Measurements from ENCODE around the gene FBN3.

Gene FBN3

DNA sequence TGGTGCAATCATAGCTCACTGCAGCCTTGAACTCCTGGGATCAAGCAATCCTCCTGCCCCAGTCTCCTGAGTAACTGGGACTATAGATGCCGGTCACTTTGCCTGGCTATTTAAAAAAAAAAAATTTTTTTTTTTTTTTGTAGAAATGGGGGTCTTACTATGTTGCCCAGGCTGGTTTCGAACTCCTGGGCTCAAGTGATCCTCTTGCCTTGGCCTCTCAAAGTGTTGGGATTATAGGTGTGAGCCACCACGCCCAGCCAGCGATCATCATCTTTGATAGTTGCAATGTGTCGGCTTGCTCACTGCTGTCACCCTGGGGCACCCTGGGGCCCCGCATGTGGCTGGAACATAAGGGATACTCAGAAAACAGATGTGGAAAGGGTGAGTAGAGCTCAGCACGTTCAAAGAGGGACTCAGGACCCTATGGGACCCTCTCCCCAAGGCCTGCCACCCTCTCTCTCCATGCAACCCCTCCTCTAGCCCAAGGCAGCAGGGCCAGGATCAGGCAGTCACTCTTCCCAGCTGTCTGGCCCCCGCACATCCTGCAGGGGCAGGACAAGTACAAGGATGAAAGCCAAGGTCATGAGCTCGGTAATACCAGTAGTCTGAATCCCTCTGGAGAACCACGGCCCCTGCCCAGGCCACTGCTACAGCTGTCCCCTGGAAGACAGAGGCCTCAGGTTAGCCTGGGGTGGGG is 103.4 kb downstream of the FBN3 start:
- DNase-seq (ENCODE audit: low spot score): no peak
- TF ChIP-seq, protein P1, sequence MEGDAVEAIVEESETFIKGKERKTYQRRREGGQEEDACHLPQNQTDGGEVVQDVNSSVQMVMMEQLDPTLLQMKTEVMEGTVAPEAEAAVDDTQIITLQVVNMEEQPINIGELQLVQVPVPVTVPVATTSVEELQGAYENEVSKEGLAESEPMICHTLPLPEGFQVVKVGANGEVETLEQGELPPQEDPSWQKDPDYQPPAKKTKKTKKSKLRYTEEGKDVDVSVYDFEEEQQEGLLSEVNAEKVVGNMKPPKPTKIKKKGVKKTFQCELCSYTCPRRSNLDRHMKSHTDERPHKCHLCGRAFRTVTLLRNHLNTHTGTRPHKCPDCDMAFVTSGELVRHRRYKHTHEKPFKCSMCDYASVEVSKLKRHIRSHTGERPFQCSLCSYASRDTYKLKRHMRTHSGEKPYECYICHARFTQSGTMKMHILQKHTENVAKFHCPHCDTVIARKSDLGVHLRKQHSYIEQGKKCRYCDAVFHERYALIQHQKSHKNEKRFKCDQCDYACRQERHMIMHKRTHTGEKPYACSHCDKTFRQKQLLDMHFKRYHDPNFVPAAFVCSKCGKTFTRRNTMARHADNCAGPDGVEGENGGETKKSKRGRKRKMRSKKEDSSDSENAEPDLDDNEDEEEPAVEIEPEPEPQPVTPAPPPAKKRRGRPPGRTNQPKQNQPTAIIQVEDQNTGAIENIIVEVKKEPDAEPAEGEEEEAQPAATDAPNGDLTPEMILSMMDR (IDR thresholded peaks at IDR 0.05; ENCODE audit: extremely low read depth, insufficient read depth, missing control alignments): no peak
- in situ Hi-C loops (cut with MboI; ENCODE audit: low pct_unique_long_range_greater_than_20kb, low sequenced_read_pairs, unreplicated experiment): no loop called here

DNA sequence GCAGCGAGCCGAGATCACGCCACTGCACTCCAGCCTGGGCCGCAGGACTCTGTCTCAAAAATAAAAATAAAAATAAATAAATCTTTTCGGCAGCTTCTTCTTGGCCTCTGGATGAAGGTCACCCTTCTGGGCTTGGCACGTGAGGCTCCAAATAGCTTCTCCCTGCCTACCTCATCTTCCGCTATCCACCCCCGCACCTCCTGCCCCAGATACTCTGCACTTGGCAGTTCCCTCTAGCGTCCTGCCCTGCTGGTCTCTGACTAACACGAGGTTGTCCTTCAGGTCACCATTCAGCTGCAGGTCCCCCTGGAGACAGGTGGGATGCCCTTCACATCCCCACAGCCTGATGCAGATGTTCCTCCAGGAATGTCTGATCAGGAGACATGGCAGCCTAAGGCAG is 105.4 kb downstream of the FBN3 start:
- TF ChIP-seq, protein P1 (IDR thresholded peaks at IDR 0.05; ENCODE audit: extremely low read depth, insufficient read depth, missing control alignments): no peak
- DNase-seq (ENCODE audit: low spot score): no peak
- in situ Hi-C loops (cut with MboI; ENCODE audit: low pct_unique_long_range_greater_than_20kb, low sequenced_read_pairs, unreplicated experiment): no loop called here

DNA sequence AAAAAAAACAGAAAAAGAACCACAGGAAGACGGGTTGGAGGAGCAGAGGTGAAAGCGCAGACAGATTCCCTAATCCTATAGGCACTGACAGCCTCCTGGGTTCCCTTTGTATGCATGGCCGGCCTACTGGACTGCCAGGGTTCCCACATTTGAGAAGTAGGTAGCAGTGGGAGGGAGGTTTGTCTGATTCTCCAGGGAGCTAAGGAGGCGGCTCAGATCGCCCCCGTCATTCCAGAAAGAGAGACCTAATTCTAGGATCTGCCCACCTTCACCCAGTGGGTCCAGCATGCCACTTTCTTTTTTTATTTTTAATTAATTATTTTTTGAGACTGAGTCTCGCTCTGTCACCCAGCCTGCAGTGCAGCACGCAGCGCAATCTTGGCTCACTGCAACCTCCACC is 106.5 kb downstream of the FBN3 start:
- in situ Hi-C loops (cut with MboI; ENCODE audit: low pct_unique_long_range_greater_than_20kb, low sequenced_read_pairs, unreplicated experiment): no loop called here
- TF ChIP-seq, protein P1 (IDR thresholded peaks at IDR 0.05; ENCODE audit: extremely low read depth, insufficient read depth, missing control alignments): no peak
- DNase-seq (ENCODE audit: low spot score): no peak

DNA sequence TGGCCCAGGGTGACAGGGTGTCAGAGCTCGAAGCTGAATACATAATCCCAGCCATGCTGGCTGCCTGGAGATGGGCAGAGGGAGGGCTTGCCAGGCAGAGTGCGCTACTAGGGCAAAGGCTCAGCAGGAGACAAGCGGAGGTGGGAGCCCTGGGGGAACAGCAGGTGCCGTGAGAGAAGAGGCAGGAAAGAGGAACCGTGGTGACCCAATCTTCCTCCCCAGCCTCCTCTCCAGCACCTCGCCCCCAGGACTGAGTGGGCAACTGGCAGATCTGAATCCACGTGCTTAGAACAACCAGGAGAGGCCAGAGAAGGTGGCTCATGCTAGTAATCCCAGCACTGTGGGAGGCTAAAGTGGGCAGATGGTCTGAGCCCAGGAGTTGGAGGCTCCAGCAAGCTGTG is 107.9 kb downstream of the FBN3 start:
- no peak for DNase-seq (ENCODE audit: low spot score)
- TF ChIP-seq, protein P1 (IDR thresholded peaks at IDR 0.05; ENCODE audit: extremely low read depth, insufficient read depth, missing control alignments): no peak
- in situ Hi-C loops (cut with MboI; ENCODE audit: low pct_unique_long_range_greater_than_20kb, low sequenced_read_pairs, unreplicated experiment): no loop called here

DNA sequence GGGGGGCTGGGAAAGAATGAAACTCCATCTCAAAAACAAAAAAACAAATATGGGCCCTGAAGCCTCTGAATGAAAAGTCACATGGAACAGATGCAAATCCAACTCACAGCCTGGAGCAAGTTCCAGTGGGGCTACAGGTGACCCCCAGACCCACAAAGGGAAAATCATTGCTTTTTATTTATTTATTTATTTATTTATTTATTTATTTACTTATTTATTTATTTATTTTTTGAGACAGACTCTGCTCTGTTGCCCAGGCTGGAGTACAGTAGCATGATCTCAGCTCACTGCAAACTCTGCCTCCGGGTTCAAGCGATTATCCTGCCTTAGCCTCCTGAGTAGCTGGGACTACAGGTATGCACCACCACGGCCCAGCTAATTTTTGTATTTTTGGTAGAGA is 110.2 kb downstream of the FBN3 start:
- TF ChIP-seq, protein P1 (IDR thresholded peaks at IDR 0.05; ENCODE audit: extremely low read depth, insufficient read depth, missing control alignments): no peak
- DNase-seq (ENCODE audit: low spot score): no peak
- in situ Hi-C loops (cut with MboI; ENCODE audit: low pct_unique_long_range_greater_than_20kb, low sequenced_read_pairs, unreplicated experiment): no loop called here

DNA sequence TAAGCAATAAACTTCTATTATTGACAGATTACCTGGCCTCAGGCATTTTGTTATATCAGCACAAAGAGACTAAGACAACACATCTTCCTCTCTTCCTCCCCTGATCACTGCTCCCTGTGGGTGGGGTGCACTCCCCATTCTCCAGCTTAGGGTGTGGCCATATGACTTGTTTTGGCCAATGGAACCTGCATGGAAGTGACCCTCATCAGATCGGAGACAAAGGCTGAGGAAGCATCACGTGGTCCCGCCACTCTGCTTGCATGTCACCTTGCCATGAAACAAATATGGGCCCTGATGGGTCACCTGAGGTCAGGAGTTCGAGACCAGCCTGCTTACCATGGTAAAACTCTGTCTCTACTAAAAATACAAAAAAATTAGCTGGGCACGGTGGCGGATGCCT is 110.6 kb downstream of the FBN3 start:
- in situ Hi-C loops (cut with MboI; ENCODE audit: low pct_unique_long_range_greater_than_20kb, low sequenced_read_pairs, unreplicated experiment): no loop called here

More for the DNA sequence above, 110.6 kb downstream of the FBN3 start:
- no peak for DNase-seq (ENCODE audit: low spot score)
- TF ChIP-seq, protein P1 (IDR thresholded peaks at IDR 0.05; ENCODE audit: extremely low read depth, insufficient read depth, missing control alignments): no peak
